ENCODE results near the gene CHIC1. TPM values are rescaled to one million over a fixed set of nuclear protein-coding genes. Genes with fewer than 3 reads are reported as not detected.
"Not testable (repeated sequence)": the region's sequence is repeated elsewhere in the genome, so short reads cannot be mapped to it uniquely, and the experiment has no call there.

The CHIC1 gene
- total RNA-seq, 1 donor from 2014 or later = 7.6 TPM

DNA sequence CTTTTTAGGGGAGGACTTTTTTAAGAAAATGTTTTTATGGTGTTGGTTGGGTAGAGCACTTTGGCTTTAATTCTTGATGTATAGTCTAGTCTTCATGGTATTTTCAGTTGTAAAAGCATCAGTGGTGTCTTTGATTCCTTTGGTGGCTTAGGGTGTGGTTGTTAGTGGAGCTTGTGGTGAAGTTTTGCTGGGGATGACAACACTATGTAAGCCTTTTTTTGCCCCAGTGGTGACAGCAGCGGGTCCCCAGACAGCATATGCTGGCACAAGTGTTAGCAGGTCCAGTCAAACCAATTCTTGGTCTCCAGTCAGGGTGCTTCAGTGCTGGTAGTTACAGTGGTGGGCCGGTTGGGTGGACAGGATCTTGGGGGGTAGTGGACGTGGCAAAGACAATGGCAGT lies 52.0 kb downstream of the CHIC1 start:
- Mint-ChIP-seq H3K4me3 (ENCODE audit: low read depth) (no peak overlapping the region), H3K27me3 (no peaks in the 10 kb centered on the region), H3K9me3 (ENCODE audit: low read depth) (peaks cover 52% of the 10 kb centered on the region), H3K36me3 (ENCODE audit: insufficient read depth) (peaks cover 26% of the 10 kb centered on the region), H3K27ac (no peak overlapping the region), H3K4me1 (ENCODE audit: low read depth) (no peaks in the 10 kb centered on the region)
- DNase-seq (ENCODE audit: low spot score, unreplicated experiment) = no peak
- TF ChIP-seq, protein P1, sequence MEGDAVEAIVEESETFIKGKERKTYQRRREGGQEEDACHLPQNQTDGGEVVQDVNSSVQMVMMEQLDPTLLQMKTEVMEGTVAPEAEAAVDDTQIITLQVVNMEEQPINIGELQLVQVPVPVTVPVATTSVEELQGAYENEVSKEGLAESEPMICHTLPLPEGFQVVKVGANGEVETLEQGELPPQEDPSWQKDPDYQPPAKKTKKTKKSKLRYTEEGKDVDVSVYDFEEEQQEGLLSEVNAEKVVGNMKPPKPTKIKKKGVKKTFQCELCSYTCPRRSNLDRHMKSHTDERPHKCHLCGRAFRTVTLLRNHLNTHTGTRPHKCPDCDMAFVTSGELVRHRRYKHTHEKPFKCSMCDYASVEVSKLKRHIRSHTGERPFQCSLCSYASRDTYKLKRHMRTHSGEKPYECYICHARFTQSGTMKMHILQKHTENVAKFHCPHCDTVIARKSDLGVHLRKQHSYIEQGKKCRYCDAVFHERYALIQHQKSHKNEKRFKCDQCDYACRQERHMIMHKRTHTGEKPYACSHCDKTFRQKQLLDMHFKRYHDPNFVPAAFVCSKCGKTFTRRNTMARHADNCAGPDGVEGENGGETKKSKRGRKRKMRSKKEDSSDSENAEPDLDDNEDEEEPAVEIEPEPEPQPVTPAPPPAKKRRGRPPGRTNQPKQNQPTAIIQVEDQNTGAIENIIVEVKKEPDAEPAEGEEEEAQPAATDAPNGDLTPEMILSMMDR (IDR thresholded peaks at IDR 0.05; ENCODE audit: unreplicated experiment) = no peak

DNA sequence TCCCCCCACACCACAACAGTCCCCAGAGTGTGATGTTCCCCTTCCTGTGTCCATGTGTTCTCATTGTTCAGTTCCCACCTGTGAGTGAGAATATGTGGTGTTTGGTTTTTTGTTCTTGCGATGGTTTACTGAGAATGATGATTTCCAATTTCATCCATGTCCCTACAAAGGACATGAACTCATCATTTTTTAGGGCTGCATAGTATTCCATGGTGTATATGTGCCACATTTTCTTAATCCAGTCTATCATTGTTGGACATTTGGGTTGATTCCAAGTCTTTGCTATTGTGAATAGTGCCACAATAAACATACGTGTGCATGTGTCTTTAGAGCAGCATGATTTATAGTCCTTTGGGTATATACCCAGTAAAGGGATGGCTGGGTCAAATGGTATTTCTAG lies 78.7 kb downstream of the CHIC1 start:
- H3K27ac Mint-ChIP-seq; H3K4me3 Mint-ChIP-seq (ENCODE audit: low read depth); H3K4me1 Mint-ChIP-seq (ENCODE audit: low read depth); DNase-seq (ENCODE audit: low spot score, unreplicated experiment); H3K27me3 Mint-ChIP-seq: not testable (repeated sequence)
- peaks cover 37% of the 10 kb centered on the region for H3K36me3 Mint-ChIP-seq (ENCODE audit: insufficient read depth)
- H3K9me3 Mint-ChIP-seq (ENCODE audit: low read depth) = peaks cover 65% of the 10 kb centered on the region

DNA sequence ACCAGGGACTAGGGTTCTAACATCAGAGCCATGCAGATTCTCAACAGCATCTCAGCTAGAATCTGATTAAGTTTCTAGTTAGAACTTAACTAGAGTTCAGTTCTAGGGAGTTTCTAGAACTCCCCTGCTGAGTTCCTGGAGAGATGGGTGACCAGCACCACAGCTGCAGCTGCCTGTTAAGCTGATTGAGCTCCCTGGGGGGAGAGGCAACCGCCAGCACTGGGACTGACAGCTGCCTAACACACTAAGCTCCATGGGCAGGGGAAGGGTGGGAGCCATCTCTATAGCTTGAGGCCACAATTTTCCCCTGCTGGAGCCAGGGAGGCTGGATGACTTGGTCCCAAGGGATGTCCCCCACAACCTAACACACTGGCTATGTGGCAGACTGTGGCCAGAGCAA lies 84.2 kb downstream of the CHIC1 start:
- Mint-ChIP-seq H3K4me3 (ENCODE audit: low read depth) (no peak overlapping the region), H3K27ac (no peak overlapping the region), H3K9me3 (ENCODE audit: low read depth) (peaks cover 37% of the 10 kb centered on the region), H3K4me1 (ENCODE audit: low read depth) (no peaks in the 10 kb centered on the region), H3K27me3 (no peaks in the 10 kb centered on the region), H3K36me3 (ENCODE audit: insufficient read depth) (peaks cover 20% of the 10 kb centered on the region)
- DNase-seq (ENCODE audit: low spot score, unreplicated experiment) = no peak
- TF ChIP-seq, protein P1 (IDR thresholded peaks at IDR 0.05; ENCODE audit: unreplicated experiment) = no peak

DNA sequence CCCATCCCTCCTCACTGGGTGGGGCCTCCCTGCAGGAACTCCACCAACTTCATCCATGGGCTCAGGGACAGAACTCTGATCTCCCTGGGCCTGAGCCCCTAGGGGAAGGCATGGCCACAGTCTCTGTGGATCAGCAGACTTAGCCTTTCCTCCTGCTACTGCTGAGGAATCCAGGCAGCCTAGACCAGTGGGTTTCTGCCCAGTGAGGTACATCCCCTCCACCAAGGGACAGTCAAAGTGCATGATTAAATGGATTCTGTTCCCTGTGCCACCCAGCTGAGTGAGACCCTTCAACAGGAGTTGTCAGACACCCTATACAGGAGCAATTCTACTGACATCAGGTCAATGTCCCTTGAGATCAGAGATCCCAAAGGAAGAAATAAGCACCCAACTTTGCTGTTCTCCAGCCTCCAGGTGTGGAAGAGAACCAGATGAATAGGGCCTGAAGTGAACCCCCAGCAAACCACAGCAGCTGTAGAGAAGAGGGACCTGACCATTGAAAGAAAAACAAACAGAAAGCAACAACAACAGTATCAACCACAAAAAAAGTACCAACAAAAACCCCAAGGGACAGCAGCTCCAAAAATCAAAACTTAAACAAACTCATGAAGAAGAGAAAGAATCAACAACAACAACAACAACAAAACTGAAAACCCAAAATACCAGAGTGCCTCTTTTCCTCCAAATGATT lies 84.8 kb downstream of the CHIC1 start:
- Mint-ChIP-seq H3K4me1 (ENCODE audit: low read depth) (no peaks in the 10 kb centered on the region), H3K4me3 (ENCODE audit: low read depth) (no peak overlapping the region), H3K36me3 (ENCODE audit: insufficient read depth) (peaks cover 20% of the 10 kb centered on the region), H3K27ac (no peak overlapping the region), H3K9me3 (ENCODE audit: low read depth) (peaks cover 42% of the 10 kb centered on the region), H3K27me3 (no peaks in the 10 kb centered on the region)
- TF ChIP-seq, protein P1 (IDR thresholded peaks at IDR 0.05; ENCODE audit: unreplicated experiment) = no peak
- no peak for DNase-seq (ENCODE audit: low spot score, unreplicated experiment)

DNA sequence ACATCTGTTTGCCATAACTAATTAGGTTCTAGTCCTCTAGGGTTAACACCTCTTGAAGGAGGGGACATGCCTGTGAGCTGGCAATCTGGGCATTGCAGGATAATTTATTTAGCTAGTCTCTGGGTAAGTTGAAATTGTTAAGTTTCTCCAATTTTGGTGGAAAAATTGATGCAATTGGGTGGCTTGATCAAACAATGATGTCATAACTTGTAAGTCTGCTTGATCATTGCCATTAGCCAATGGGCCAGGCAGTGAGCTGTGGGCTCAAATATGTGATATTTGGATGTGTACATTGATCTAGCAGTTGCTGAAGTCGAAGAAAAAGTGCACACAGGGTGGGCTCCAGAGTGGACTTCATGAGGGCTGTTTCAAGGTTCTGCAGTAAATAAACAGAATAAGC lies 98.3 kb downstream of the CHIC1 start:
- DNase-seq (ENCODE audit: low spot score, unreplicated experiment); H3K4me3 Mint-ChIP-seq (ENCODE audit: low read depth); H3K27ac Mint-ChIP-seq; H3K4me1 Mint-ChIP-seq (ENCODE audit: low read depth); H3K27me3 Mint-ChIP-seq: not testable (repeated sequence)
- Mint-ChIP-seq H3K36me3 (ENCODE audit: insufficient read depth) (peaks cover 25% of the 10 kb centered on the region), H3K9me3 (ENCODE audit: low read depth) (peaks cover 54% of the 10 kb centered on the region)

DNA sequence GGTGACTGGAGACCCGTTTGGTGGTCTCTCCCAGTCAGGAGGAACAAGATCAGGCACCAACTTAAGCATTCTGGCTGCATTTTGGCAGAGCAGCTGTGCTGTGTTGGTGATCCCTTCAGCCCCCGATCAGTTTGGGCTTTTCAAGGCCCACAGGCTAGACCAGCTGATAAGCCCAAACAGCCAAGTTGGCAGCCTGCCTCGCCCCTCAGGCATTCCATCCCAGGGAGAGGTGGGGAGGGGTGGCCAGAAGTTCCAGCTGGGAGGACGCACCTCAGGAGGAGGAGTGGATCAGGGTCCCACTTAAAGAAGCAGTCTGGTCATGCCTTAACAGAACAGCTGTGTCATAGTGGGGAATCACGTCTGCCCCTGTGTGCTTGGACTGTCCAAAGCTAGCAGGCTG lies 105.8 kb downstream of the CHIC1 start:
- no peak for DNase-seq (ENCODE audit: low spot score, unreplicated experiment)
- H3K4me1 Mint-ChIP-seq (ENCODE audit: low read depth) = no peaks in the 10 kb centered on the region
- peaks cover 27% of the 10 kb centered on the region for H3K36me3 Mint-ChIP-seq (ENCODE audit: insufficient read depth)
- peaks cover 42% of the 10 kb centered on the region for H3K9me3 Mint-ChIP-seq (ENCODE audit: low read depth)
- no peak overlapping the region for H3K4me3 Mint-ChIP-seq (ENCODE audit: low read depth)
- TF ChIP-seq, protein P1 (IDR thresholded peaks at IDR 0.05; ENCODE audit: unreplicated experiment) = no peak
- no peak overlapping the region for H3K27ac Mint-ChIP-seq
- no peaks in the 10 kb centered on the region for H3K27me3 Mint-ChIP-seq

Measured in progenitor cell of endocrine pancreas (in vitro differentiated cells).